Stimulated activated CD4-positive, alpha-beta T cell treated with anti-CD3 and anti-CD28 coated beads, Interleukin-1b, Interleukin-23, amount 100 ng/mL, for 1 hour (primary cell): ENCODE results near the gene GALNT7.
"Not testable (repeated sequence)": the region's sequence is repeated elsewhere in the genome, so short reads cannot be mapped to it uniquely, and the experiment has no call there.

Source experiments
- DNase-seq, 2 donors: peaks; one replicate each; pipeline ENCODE4 v3.0.0-alpha.2; 2020; ENCODE audit warnings: low read depth in 2 of 2

GALNT7 gene

GRCh38 chr4:173195109-173195508 lies 26.5 kb downstream of the GALNT7 start:
- no peak for DNase-seq

DNA sequence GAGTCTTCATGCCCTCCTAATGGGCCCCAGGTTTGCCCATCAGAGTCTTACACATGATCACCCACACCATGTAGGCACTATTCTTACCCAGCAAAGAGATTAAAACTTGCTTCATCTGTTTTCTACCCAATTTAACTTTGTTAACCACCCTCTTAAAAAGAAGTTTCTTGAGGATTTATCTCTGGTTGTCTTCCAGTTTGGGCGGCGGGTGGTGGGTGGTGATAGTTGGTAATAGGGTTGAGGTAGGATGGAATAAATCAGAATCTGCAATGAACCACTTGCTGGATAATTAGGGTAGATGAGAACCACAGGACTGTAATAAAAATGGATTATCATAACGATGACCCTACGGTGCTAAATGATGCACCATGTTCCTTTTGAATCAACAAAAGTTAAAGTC lies 30.9 kb downstream of the GALNT7 start:
- DNase-seq: no peak

GRCh38 chr4:173200103-173200884 lies 31.7 kb downstream of the GALNT7 start:
- DNase-seq: no peak

- DNase-seq: no peak
Measured at GRCh38 chr4:173202395-173202794, 33.8 kb downstream of the GALNT7 start.

DNA sequence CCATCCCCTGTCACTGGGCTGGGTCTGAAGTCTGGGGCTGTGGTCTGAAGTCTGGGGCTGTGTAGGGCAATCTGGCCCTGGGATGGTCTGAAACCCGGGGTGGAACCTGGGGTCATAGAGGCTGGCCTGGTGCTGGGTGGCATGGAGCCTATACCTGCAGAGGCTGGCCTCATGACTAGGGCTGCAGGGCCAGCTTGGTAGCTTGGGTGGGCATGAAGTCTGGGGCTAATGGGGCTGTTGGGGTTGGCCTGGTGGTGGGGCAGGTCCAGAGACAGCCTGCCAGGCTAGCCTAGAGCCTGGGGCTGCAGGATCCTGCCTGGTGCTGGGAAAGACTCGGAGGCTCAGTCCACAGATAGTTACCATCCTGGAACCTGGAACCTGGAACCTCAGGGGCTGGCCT lies 37.0 kb downstream of the GALNT7 start:
- no peak for DNase-seq

- DNase-seq: no peak
Measured at GRCh38 chr4:173208420-173208819, 39.8 kb downstream of the GALNT7 start.

- no peak for DNase-seq
Measured at GRCh38 chr4:173211222-173211621, 42.6 kb downstream of the GALNT7 start.

- DNase-seq: no peak
Measured at GRCh38 chr4:173211838-173212237, 43.2 kb downstream of the GALNT7 start.

DNA sequence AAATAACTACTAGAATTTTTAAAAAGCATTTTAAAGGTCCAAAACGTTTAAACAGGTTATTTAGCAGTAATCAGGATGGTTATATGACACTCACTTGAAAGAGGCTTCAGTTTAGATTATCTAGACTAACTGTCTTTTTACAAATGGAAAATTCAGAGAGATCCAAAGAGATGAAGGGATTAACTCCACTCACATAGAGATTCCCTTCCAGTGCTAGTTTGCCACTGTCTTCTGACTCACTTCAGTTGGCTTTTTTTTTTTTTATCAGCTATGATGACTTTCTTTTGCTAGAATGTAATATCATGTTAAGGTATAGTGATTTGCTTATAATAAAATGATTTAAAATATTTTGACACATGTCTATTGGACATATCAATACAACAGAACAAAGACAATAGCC lies 43.8 kb downstream of the GALNT7 start:
- DNase-seq: no peak

- no peak for DNase-seq
Measured at GRCh38 chr4:173213296-173213695, 44.7 kb downstream of the GALNT7 start.

DNA sequence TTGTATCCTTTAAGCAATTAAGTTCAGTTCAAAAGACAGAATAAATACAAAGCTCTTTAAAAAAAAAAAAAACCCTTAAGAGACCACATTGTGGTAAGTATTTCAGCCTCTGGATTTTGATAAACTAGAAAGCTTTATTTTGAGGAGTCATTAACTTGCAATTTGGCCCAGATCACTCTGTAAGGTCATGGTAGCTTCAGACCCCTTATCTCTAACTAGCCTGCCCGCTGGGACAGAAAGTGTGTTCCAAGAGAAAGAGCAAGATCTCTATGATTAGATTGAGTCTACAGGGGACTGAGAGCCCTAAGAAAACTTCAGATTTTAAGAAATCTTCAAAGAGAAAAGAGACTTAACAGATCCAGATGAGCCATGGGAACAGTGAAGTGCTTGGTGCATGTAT lies 45.6 kb downstream of the GALNT7 start:
- no peak for DNase-seq

GRCh38 chr4:173214661-173215060 lies 46.0 kb downstream of the GALNT7 start:
- DNase-seq: no peak

DNA sequence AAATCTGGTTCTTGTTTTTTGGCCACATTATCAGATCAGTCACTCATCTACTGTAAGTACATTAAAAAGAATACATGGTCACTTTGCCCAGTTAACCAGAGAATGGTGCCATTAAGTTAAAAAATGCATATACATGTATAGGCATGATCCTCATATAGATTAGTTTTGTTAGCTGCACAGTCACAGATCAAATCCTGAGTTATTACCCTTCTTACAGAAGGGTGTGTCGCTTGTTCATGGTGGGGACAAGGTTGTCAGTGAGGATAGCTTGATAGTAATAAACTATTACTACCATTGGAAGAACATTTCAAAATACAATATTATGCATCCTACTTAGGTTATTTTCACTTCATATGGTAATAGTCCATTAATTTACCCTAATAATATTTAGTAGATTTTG lies 48.5 kb downstream of the GALNT7 start:
- DNase-seq: no peak

GRCh38 chr4:173217727-173218126 lies 49.1 kb downstream of the GALNT7 start:
- no peak for DNase-seq

DNA sequence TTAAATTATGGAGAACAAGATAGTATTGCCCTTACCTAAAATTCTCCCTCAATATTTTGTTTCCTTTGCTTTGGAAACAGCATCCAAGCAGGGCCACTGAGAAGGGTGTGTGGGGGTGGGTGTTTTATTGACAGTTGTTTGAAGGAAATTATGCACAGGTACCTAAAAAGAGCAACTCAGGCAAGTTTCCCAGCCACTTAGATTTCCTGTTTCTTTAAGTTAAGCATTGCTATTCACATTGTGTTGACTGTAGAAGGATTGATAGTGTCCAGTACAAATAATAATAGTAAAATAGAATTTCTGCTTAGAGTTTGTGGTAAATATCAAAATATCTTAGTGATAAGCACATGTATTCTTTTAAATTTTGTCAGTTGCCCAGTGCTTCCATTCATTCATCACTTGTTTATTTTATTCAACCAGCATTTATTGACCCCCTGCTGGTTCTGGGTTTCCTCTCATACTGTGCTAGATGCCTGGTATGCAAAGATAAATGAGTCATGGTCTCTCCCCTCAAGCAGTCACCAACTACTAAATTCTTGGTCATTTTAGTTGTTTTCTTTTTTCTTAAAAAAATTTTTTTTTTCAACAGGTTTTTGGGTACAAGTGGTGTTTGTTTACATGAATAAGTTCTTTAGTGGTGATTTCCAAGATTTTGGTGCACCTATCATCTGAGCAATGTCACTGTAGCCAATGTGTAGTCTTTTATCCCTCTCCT lies 50.0 kb downstream of the GALNT7 start:
- no peak for DNase-seq

DNA sequence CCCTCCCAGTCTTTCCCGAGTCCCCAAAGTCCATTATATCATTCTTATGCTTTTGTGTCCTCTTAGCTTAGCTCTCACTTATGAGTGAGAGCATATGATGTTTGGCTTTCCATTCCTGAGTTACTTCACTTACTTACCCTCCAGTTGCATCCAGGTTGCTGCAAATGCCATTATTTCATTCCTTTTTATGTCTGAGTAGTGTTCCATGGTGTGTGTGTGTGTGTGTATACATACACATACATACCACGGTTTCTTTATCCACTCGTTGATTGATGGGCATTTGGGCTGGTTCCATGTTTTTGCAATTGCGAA lies 50.5 kb downstream of the GALNT7 start:
- not testable (repeated sequence) for DNase-seq

- no peak for DNase-seq
Measured at GRCh38 chr4:173223743-173224142, 55.1 kb downstream of the GALNT7 start.

DNA sequence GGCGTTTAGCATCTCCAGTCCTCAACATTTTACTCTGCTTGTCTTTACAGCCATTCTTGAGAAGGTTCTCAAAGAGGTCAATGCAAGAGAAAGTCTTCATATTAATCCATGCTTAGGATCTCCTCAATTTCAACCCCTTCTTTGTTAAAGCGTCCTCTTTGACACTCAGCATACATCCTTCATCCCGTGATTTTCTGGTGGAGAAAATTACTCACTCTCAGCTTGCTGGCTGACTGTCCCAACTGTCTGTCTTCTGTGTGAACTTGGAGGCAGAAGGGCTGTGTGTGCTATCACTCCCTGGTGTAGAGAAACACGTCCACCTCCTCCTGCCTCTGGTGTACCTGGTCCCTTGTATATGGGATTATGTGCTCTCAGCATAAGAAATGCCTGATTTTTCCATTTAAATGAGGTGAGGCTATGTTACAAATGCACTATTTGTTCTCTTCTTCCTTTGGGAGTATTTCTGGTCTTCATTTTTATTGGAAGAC lies 57.8 kb downstream of the GALNT7 start:
- DNase-seq: no peak

DNA sequence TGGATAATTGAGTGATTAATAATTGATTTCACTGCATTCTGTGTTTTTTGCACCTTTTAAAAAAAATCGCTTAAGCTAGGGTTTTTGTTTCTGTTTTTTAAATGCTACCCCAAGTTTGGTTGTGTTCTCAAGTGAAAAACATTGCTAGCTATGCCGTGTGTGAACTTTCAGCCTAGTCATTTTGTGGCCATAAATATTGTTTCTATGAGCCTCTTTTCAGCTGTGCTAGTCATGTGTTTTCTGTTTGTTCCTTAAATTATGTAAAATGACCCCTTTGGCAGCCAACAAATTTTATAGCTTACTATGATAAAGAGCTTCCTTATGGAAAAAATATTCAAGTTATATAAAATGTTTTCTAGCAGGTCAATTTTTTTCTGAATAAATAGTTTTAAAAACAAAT lies 59.1 kb downstream of the GALNT7 start:
- DNase-seq: no peak

- DNase-seq: no peak
Measured at GRCh38 chr4:173230062-173230461, 61.5 kb downstream of the GALNT7 start.

DNA sequence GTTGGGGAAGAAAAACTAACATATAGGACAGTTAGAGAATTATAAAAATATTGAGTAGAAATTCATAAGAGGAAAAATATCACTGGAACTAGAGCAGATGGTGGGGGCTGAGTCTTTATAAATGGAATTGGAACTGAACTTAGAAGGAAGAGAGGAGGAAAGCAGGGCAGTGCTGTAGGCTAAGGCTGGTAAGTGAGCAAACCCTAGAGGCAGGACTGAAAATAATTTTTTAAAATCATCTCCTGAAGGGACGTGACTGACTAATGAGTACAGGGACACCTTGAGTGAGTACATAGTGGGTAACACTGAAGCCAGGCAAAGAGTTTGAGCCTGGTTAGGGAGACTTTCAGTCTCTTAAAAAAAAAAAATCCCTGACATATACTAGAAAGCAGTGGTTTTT lies 63.3 kb downstream of the GALNT7 start:
- DNase-seq: no peak

DNA sequence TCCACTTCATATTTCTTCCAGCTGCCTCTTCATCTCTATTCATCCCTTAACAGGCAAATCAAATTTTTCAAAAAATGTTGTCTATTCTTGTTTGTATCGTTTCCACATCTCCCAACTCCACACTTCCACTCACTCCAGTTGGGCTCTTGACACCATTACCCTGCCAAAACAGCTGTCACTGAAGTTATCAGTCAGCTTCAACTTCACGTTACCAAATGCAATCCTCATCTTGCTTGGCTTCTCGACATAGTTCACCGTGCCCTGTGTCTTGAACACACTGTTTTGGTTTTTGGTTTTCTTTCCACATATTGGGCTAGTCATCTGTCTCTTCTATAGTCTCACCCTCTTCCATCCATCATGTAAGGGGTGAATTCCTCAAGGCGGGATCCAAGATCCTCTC lies 65.2 kb downstream of the GALNT7 start:
- no peak for DNase-seq

- no peak for DNase-seq
Measured at GRCh38 chr4:173235050-173235449, 66.4 kb downstream of the GALNT7 start.
